ENCODE data around the gene CACNA1G. TPM values are rescaled to one million over a fixed set of nuclear protein-coding genes. Genes with fewer than 3 reads are reported as not detected.

CACNA1G gene
- total RNA-seq, 1 experiment from 2014 or later = 0.05 TPM

DNA sequence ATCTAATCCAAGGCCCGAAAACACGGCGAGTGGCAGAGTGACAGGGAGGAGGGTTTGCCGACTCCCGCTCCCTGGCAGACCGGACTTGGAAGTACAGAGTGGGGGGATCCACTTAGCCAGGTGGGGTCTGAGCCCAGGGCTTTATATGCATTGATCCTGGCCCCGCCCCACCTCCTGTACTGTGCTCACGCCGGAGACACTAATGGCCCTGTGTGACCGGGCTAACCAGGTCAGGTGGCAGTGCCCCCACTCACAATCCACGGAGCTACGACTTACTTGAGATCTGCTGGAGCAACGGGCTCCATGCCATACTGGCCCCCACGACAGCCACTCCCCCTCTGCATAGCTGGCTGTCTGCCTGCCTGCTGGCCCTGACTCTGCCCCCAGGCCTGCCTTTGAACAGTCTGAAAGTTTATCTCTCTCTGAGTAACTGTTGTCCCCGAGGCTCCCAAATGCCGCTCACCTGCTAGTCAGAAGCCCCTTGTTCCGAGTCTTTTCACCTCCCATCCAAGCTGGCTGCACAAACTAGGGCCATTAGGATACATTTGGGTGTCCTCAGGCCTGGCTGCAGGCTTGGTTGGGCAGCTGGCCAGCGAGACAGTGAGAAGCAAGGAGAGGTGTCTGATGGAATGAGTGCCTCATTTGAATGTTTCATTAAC lies 28.0 kb downstream of the CACNA1G start:
- DNase-seq (ENCODE audit: low spot score) = no peak

- no peak for DNase-seq (ENCODE audit: low spot score)
These were observed 28.7 kb downstream of the CACNA1G start for GRCh38 chr17:50589095-50589705.

DNA sequence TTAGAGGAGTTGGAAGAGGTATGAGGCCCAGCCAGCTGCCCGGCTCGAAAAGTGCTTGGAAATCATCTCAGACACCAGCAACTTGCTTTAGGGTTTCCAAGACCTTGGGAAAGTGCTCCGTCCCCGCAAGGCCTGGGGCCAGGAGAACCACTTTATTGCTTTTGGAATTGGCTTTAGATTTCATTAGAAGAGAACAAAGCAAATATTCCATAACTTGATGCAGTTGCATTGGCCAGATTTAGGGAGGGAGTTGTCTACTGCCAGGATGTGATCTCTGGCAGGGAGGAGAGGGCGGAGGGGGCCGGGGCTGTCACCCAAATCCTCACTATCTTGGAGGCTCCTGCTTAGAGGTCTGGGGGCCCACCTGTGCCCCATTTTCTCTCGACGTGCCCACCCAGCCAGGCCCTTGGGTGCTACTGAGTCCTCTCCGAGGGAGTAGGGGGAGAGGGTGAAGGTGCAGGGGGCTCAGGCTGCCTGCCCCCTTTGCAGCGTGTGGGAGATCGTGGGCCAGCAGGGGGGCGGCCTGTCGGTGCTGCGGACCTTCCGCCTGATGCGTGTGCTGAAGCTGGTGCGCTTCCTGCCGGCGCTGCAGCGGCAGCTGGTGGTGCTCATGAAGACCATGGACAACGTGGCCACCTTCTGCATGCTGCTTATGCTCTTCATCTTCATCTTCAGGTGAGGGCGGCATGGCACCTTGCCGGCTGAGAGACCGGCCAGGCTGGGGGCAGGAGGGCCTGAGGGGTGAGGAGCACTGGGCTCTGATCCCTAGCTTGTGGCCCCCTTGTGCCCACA lies 30.6 kb downstream of the CACNA1G start:
- DNase-seq (ENCODE audit: low spot score) = no peak

- DNase-seq (ENCODE audit: low spot score) = no peak
These were observed 32.8 kb downstream of the CACNA1G start for GRCh38 chr17:50593321-50593720.

DNA sequence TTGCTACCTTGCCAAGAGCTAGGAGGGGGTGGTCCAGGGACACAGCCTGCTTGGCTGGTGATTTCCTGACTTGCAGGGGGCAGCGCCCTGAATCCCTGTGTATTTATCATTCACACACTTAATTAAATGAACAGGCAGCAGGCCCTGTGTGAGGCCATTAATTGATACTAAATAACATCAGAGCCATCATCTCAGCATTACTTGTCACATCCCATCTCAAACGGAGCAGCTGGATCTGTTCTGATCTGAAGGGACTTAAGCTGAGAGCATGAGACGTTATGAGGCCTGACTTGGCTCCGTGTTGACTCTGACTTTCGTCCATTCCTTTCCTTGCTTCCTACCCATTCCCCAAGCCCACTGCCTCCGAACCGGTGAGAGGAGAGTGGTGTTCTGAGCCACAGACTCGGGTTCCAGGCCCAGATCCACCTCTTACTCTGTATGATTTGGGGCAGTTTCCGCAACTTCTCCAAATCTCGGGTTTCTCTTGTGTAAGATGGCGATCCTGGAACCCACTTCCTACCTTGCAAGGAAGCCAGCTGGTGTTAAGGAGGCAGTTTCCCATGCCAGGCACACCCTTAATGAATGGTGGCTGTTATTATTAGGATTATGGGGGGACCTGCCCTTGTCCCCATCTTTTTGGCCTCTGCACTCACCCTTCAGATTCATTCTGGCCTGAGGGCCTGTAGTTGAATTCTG lies 33.8 kb downstream of the CACNA1G start:
- DNase-seq (ENCODE audit: low spot score) = no peak

DNA sequence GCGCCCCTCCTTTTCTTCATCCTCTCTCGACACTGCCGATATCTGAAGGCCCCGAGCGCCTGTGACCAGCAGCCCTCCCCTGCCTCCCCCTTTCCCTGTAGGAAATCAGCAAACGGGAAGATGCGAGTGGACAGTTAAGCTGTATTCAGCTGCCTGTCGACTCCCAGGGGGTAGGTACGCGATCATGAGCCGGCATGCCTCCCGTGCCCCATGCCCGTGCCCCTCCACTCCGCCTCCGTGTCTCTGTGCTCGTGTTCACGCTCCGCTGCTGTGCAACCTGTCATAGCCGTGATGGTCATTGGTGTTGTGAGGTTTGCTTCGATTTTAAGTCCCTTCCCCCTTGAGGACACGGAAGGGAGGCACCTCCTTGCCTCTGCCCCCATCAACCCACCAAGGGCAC lies 34.4 kb downstream of the CACNA1G start:
- no peak for DNase-seq (ENCODE audit: low spot score)

- peak; percentile 34 for DNase-seq (ENCODE audit: low spot score)
These were observed 35.9 kb downstream of the CACNA1G start for GRCh38 chr17:50596191-50597037.

DNA sequence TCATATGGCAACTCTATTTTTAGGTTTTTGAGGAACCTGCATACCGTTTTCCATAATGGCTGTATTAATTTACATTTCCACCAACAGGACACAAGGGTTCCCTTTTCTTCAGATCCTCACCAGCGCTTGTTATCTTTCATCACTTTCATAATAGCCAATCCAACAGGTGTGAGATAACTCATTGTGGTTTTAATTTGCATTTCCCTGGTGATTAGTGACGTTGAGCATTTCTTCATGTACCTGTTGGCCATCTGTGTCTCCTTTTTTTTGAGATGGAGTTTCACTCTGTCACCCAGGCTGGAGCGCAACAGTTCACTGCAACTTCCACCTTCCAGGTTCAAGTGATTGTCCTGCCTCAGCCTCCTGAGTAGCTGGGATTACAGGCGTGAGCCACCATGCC lies 38.0 kb downstream of the CACNA1G start:
- DNase-seq (ENCODE audit: low spot score) = no peak

DNA sequence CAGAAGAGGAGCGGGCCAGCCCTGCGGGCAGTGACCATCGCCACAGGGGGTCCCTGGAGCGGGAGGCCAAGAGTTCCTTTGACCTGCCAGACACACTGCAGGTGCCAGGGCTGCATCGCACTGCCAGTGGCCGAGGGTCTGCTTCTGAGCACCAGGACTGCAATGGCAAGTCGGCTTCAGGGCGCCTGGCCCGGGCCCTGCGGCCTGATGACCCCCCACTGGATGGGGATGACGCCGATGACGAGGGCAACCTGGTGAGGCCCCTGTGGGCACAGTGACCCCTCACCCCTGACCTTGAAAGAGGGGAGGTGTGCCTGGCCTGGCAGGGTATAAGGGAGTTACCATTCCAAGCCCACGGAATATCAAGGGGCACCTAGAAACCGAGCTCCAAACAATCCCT lies 39.1 kb downstream of the CACNA1G start:
- no peak for DNase-seq (ENCODE audit: low spot score)

DNA sequence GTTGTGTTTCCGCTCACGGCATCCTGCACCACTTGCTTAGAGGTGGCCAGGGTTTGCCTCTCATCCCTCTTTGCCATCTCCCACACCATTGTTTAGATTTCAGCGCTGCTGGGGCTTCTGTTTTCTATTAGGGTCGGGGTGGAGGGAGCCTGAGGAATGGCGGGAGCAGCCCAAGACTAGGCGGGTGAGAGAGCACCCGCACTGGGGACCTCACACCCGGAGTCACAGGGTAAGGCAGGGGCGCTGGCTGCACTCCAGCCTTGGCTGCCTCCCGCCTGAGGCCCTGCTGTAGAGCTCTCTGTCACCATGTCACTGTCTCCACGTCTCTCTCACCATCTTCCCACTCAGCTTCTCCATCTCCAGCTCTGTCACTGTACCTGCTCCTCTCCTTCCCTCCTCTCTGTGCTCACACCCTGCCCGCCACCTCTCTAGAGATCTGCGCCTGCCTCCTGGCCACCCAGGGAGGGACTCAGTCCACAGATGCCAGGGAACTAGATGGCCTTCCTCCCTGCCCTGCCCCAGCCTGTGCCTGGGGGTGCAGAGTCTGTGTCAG lies 41.4 kb downstream of the CACNA1G start:
- no peak for DNase-seq (ENCODE audit: low spot score)

- DNase-seq (ENCODE audit: low spot score) = no peak
These were observed 42.3 kb downstream of the CACNA1G start for GRCh38 chr17:50602836-50603235.

DNA sequence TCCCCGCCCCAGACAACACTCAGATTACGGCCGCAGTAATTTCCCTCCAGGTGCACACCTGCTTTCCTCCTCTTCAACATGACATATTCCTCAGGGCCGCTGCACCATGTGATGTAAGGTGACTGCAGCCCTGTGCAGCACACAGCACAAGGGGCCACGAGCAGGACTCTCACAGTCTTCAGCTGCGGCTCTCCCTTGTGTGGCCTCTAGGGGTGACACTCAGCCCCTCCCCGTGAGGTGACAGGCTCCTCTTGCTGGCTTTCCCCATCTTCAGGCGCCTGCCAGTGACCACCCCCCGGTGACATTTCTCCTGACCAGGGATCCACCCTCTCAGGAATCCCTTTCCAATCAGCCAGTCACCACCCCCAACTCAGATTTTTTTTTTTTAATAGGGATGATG lies 42.8 kb downstream of the CACNA1G start:
- peak; percentile 35 for DNase-seq (ENCODE audit: low spot score)

DNA sequence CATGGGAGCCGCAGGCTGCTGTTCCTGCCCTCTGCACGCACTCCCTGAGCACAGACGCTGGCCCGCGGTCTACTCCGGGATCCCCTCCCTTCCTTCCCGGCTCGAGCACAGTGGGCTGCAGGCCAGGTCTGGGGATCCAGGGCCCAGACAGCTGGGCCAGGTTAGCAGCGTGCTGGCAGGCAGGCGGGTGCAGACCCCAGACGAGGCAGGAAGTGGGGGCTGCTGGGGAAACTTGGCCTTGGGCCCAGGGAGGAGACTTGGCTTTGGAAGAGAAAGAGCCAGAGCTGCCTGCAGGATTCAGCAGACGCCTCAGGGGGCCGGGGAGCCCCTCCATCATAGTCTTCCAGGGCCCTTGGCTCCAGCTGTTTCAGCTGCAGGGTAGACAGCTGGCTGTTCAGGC lies 44.0 kb downstream of the CACNA1G start:
- DNase-seq (ENCODE audit: low spot score) = no peak

GRCh38 chr17:50605429-50605828 lies 44.9 kb downstream of the CACNA1G start:
- DNase-seq (ENCODE audit: low spot score) = no peak

DNA sequence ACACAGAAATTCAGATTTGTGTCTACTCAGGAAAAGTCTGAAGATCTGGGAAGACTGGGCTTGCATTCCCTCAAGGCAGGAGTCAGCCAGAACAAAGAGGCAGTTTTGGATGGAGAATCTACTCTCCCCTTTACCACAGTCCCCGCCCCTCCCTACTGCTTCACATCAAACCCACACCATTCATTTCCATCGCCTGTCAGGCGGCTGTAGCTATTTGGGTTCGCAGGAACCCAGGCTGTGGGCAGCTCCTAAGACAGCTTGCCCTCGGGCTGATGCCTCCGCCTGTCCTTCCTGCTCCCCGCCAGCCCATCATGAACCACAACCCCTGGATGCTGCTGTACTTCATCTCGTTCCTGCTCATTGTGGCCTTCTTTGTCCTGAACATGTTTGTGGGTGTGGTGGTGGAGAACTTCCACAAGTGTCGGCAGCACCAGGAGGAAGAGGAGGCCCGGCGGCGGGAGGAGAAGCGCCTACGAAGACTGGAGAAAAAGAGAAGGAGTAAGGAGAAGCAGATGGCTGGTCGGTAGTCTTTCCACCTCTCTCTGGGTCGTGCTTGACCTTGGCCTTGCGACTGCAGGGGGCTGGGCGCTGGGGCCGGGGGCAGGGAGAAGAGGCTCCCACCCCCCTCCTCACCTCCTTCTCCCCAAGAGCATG lies 47.1 kb downstream of the CACNA1G start:
- DNase-seq (ENCODE audit: low spot score) = no peak

DNA sequence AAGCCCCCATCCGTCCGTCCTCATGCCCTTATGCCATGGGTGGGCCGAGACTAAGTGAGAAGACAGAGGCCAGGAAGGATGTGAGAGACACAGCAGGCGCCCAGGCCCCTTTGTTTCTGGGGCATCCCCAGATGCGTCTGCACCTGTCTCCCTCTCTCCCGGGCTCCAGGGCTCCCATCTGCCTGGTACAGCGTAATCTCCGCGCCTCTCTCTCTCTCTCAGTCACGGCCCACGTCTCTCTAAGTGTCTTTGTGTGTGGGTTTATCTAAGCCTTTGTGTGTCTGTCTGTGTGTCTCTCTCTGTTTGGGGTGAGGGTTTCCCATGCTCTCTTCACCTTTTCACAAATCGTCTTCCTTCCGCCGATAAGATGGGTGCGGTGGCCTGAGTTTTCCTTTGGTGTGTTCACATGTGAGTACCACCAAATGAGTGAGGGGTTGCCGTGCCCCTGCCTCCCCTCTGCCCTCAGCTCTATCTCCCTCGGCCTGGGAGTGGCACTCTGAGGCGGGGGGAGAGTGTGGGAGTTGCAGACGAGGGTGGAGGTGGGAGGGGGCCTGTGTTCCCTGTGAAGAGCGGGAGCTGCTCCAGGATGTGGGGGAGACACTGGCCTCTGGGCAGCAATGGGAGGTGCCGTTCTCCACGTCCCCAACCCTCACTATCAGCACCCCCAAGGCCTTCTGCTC lies 48.3 kb downstream of the CACNA1G start:
- DNase-seq (ENCODE audit: low spot score) = no peak

- no peak for DNase-seq (ENCODE audit: low spot score)
These were observed 49.0 kb downstream of the CACNA1G start for GRCh38 chr17:50609380-50610074.

GRCh38 chr17:50611634-50612033 lies 51.1 kb downstream of the CACNA1G start:
- DNase-seq (ENCODE audit: low spot score) = no peak

DNA sequence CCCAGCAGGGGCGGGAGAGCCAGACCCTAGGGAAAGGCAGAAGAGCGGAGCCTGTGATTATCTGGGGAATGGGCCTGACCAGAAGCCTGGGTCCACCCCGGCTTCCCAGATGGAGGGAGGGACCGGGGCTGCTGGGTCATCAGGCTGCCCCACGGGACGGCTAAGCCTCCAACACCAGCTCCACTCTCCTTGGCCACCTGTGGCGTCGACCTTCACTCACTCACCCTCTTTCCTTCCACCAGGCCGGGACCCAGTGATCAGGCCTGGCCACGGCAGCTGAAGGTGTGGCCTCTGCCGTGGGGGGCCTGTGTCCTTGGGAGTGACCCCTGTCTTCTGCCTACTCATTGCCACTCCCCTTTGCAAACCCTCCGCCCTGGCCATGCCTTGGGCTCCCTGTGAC lies 51.8 kb downstream of the CACNA1G start:
- DNase-seq (ENCODE audit: low spot score) = no peak
